Middle frontal gyrus (tissue), 1 donor: ENCODE measurements around the gene RCAN2.
A peak's percentile ranks its signal among the peaks of the same experiment; 100 is the strongest.
"Not testable (repeated sequence)": the region's sequence is repeated elsewhere in the genome, so short reads cannot be mapped to it uniquely, and the experiment has no call there.

ENCODE experiments used
- DNase-seq: peaks from one replicate; pipeline ENCODE4 v3.0.0-alpha.2; 2015; ENCODE audit warnings: low spot score; ENCODE audit errors: extremely low spot score

RCAN2 gene

DNA sequence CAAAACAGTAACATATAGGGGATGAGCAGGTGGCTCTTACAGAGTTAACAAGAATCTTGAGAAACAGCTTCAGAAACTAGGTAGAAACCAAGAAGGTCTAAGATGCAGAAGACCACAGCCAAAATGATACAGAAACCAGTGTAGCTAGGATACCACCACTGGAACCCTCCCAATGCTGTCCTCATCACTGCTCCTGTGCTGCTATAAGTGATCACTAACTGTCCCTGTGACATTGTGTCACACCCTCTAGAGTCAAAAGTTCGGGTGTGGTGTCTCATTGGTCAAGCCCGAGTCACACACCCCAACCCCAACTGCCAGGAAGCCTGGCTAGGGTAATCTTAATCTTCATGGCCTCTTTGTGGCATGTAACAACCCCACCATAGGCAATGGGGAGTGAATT is 153.1 kb downstream of the RCAN2 start:
- DNase-seq, result no peak

DNA sequence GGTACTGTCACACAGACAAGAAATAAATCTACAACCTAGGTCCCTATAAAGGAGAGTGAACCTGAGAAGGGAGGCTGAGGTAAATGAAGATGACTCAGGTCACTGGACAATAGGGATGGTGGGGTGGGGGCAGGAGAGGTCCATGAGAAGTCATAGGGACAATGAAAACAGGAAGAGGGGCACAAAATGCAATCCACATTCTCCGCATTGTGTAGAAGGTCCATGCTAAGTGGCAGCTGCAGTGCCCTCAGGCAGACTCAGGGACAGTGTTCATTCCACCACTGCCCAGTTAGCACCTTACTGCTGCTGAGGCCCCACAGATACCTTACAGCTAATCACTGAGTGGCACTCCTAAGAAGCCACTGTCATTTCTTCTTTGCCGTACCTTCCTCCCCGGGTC is 156.8 kb downstream of the RCAN2 start:
- no peak for DNase-seq

DNA sequence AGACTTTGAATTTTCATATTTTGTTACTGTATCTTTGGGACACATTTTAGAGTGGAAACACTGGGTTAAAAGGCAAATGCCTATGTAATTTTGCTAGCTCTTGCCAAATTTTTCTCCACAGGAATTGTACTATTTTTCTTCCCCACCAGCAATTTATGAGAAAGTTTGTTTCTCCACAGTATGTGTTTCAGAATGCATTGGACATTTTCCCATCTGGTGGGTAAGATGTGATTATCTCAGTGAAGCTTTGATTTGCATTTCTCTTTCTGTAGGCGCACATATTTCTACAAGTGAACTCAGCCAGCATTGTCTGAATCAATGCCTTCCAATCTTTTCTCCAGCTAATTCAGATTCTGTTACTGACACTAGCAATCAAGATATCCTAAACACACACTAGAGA is 157.8 kb downstream of the RCAN2 start:
- DNase-seq, result no peak

DNA sequence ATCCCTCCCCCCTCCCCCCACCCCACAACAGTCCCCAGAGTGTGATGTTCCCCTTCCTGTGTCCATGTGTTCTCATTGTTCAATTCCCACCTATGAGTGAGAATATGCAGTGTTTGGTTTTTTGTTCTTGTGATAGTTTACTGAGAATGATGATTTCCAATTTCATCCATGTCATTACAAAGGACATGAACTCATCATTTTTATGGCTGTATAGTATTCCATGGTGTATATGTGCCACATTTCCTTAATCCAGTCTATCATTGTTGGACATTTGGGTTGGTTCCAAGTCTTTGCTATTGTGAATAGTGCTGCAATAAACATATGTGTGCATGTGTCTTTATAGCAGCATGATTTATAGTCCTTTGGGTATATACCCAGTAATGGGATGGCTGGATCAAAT is 158.8 kb downstream of the RCAN2 start:
- not testable (repeated sequence) for DNase-seq

DNA sequence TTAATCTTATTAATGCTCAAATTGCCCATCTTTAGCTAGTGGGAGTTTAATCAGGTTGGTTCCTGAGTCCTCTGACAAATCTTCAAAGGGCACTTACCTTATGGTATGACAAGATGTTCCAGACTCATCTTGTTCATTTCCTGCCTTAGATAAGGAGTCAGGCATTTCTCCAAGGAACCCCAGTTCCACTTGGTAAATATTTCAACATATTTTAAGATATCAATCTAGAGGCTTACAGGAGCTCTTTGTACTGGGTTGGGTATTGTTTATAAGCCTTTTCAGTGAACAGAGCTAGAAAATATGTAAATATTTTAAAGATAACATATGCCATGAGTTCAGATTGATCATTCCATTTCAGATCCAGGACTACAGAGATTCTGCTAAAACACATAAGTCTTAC is 159.8 kb downstream of the RCAN2 start:
- DNase-seq, result no peak

DNA sequence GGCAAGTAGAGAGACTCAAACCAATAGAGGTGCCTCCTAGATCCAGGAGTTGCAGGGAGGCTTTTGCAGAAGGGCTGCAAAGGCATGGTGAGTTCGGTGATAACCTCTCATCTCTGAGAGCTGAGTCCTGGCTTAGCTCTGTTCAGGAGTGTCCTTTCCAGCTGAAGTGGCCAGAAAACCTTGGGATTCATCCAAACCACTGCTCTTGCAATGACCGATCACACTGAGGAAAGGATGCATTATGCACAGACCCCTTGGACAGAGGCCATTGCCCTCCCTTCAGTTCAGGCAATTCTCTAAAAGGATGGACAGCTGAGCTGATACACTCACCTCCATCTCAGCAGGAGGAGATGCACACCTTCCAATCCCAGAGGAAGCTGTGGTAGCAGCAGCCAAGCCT is 161.7 kb downstream of the RCAN2 start:
- DNase-seq, result no peak

DNA sequence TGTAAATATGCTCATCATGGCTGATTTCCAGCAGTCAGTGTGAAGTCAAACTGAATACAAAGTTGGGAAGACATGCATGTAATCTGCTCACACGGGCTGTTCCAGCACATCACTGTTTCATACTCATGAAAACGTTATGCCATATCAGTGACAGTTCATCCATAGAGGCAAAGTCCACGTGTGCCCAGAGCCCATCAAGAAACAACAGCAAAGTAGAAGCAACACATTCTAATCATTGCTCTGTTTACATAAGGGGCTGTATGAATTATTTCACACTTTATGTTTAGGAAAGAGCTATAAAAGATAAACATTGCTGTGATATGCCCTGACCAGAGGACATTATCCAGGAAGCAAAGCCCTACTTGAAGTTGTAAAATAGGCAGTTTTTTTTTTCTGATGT is 163.5 kb downstream of the RCAN2 start:
- no peak for DNase-seq

DNA sequence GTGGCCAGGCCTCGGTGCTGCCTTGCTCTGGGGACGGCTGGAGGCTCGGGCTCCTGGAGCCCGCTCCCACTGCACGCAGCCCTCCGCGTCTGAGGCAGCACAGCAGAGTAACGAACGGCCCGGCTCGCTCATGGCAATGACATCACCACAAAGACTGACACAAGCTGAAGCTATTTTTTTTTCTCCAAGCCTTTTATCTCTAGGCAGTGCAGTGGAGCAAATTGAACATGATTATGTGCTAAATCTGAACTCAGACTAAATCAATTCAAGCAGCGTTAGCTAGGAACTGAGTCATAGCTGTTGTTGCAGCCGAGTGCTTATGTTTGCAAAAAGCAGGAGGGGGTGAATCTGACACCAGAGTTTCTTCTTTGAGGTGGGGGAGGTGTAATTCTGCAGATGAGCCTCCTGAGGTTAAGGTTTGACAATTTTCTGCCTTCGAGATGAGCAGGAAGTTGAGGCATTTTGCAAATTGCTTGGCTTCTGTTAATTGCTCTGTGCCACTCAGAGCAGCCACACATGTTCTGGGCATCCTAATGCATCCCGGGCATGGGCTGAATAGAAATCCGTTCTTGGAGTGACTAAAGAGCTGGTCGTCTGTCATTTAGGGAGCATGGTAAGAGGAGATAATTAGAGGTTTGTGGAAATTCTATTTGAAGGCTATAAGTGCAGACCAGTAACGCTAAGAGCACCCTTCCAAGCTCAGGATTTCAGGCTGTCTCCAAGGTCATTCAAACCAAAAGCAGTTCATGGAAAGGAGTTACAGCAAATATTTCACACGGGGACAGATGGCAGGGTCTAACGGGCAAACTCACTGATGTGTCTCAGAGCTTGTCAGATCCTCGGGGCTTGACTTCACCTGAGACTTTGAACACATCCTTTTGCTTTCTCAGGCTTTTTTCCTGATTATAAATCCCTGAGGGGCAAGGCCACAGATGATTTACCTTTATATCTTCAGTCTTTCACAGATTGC is 165.4 kb downstream of the RCAN2 start:
- peak; percentile 60 for DNase-seq

DNA sequence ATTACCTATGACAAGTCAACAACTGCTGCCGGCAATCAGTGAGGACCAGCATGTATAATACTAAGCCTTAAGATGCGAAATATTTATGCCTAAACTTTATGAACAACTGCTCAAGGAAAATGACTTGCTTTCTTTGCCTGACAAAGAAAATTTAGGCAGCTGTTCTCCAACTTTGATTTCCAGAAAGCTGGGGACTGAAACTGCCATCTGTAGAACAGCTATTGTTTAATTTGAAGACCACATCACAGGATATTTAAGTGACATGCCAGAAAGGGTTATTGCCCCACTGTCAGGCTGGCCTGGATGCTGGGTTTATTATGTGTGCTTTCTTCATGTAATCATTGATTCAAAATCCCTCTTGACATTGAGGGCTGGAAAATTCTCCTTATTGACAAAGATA is 166.5 kb downstream of the RCAN2 start:
- no peak for DNase-seq

DNA sequence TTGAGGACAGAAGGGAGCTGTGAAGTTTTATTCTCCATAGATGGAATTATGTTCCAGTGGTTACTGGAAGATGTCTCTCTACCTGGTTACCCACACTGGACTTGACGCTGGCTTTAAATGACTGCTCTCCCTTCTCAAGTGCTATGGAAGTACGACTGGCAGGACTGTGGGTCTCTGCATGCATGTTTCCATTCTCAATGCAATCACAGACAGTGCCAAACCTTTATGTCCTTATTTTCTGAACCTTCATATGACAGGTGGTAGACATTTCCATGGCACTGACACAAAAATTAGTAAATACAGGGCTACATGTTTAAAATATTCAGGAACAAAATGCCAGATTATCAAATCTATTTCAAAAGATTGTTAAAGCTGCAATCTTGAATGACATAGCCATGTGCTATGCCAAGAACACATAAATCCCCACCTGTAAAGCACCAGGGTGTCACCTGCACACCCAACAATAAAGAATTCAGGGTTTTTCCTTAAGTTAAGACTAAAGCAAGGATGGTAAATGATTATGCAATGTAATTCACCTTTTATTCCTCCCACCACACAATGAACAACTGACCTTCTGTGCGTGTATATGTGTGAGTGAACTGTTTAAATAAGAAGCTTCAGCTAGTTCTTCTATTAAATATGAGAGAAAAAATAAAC is 167.2 kb downstream of the RCAN2 start:
- DNase-seq, result no peak

DNA sequence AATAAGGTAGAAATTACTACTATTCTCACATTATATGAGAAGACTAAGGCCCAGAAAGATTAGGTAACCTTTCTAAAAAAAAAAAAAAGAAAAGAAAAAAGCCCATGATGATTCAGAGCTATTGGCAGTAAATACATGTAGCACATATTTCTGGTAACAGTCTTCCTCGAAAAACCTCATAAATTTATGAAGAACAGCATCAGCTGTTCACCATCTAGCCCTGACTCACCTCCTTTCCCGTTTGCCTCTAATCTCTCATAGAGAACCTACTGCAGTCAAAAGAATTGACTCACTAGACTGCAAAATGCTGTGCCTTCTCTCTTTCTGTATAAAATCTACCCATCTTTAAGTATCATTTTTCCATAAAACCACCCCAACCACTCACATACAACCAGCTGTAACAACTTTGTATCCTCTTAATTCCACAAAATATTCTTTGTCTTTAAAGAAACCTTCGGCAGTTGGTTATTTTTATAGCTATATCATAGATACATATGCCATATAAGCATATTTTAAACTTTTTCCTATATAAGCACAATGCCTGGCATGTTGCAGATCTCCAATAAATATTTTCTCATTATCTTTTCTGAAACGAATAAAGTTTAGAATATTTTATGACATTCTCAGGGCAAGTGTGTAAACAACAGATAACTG is 167.8 kb downstream of the RCAN2 start:
- DNase-seq, result no peak

DNA sequence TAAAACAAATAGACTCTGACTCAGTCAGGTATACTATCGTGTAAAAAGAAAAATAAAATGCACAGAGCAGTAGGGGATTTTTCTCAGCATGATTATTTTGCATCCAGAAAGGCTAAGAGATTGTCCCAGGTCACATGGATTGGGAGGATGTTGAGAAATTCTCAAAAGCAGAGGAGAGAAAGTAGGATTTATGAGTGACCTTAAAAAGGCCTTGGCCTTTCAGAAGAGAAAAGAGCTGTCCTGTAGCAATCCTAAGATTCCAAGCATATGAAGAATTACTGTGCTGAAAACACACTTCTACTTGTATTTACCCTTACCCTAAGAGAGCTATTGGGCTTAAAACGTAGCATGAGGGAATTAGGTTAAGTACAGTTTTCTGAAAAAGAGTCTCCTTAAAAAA is 170.7 kb downstream of the RCAN2 start:
- no peak for DNase-seq

DNA sequence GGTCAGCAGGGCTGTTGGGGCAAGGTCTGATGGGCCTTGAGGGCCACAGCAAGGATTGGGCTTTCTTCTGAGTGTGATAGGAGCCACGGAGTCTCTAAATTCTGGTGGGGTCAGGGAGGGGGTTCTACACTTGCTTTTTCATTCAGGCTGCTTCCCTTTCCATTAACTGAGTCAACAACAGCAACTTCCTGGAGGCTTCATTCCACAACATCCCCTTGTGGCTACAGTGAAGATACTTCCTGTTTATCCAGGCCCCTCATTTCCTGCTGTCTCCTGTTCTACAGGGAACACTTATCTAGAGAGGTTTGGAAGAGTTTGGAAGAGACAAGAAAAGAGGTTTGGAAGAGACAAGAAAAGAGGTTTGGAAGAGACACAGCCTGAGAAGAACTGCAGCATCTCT is 175.7 kb downstream of the RCAN2 start:
- no peak for DNase-seq

DNA sequence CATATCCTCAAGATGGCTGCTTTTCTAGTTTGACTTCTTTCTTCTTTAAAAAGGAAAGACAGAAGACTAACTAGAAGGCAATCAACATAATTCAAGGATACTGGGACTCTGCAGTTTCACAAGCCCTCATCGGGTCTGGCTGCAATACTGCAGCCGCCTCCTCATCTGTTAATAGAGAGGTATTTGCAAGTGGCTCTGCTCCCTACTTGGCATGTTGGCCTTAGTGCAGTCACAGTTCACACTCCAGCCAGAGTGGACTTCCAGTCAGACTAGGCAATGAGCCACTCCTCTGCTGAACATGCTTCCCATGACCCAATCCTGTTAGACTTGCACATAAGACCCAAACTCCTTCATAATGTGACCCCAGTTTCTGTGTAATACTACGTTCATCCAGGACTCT is 178.6 kb downstream of the RCAN2 start:
- DNase-seq, result no peak

DNA sequence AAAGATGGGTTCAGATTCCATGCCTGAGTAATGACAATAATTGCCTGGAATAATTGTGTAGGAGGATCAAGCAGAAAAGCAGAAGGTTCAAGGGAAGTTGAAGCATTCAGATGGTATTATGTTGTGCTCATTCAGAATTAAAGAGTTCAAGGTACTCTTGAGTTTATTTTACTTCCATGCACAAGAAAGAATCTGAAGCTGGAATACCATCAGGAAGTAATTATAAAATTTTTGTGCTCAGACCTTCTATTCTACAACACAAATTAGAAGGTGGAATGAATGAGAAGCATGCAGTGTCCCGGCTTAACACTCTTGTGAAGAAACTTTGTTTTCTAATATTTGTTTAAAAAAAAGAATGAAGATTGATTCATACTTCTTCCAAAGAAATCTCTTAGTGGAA is 181.1 kb downstream of the RCAN2 start:
- no peak for DNase-seq

DNA sequence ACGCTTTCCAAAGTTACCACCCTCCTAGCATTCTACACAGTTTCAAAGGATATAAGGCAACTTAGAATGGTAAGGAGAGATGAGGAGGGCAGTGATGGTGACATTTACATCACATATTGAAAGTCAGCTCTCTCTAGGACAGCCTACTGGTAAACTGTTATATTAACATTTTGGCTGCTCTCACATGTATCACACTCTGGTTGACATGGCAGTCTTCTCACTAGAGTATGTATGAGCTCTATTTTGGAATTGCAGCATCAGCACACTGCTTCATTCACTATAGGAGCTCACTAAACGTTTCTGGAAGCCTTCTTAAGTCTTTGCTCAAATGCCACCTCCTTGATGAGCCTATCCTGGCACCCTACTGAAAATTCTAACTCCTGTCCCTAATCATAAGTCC is 184.8 kb downstream of the RCAN2 start:
- DNase-seq, result no peak

DNA sequence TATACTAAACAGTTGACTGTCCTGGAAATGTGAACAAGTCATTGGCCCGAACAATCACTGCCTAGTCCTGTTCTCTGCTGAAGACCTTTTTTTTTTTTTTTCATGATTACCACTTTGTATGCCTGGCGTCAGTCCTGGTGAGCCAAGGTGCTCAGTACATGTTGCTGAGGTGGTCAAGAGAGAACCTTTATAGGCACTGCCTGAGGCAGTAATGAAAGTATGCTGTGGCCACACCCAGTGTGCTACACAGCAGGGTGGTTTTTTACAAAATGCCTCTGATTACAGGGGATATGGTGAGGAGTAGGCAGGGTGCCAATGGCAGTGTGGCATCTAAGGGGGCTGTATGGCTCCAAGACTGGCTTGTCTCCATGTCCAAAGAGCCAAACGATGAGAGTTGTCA is 185.4 kb downstream of the RCAN2 start:
- no peak for DNase-seq

DNA sequence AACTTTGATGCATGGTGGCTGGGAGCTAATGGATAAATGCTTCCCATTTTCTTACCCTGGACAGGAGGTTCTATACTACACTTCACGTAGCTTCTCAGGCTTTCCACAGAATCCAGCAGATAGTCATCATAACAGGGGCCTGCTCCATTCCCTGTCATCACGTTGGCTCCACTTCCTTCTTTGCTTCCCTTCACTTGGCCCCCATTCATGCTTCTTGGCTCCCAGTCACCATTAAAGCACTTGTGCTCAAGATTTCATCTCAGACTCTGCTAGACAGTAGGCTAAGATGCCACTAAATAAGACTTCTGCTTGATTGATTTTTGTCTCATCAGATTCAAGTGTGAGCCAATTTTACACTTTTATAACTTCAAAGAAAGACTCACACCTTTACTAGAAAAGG is 186.0 kb downstream of the RCAN2 start:
- no peak for DNase-seq

DNA sequence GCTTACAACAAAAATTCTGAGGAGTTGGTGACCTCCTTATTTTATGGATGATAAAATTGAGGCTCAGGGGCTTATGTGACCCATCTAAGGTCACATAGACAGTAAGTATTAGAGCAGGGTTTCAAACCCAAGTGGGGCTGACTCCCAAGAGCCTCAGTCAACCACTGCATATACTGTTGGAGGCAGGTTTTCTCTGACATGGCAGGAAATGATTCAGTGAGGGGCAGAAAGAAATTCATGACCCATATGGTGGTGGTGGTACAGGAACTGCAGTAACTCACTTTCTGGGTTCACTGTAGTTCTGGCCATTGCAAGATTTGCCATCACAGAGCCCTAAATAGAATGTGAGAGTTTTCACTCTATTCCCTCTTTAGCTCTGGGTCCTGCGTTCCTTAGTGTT is 188.4 kb downstream of the RCAN2 start:
- no peak for DNase-seq

DNA sequence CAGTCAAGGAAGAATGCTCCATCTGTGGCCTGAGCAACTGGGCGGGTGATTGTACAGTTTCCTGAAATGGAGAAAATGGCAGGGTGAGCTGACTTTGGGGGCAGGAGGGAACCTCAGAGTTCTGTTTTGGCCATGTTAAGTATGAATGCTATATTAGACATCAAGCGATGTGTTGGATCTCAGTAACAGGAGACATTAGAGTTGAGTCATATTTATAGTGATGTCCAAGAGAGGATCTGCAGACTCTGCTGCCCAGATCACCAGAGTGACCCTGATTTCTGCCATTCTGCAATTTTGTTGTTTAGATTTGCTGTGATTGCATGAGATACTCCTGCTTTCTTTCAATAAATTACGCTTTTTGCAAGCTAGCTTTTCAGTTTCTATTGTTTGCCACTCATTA is 189.1 kb downstream of the RCAN2 start:
- no peak for DNase-seq

DNA sequence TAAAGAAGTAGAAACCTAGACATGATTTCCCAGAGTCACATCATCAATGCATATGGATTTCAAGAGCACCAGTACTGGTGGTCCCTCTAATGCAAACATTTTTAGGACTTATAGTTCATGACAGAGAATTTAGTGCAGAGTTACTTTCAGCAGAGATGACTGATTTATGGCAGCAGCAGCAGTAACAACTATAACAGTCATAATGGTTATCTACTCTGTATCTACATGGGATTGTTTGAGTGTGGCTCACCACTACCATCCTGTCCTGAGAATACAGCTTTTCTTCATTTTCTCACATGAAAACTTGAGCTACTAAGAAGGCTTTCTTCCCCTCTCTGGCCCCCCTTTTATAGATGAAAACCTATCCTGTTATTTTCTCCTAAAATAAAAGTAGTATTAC is 192.0 kb downstream of the RCAN2 start:
- no peak for DNase-seq

DNA sequence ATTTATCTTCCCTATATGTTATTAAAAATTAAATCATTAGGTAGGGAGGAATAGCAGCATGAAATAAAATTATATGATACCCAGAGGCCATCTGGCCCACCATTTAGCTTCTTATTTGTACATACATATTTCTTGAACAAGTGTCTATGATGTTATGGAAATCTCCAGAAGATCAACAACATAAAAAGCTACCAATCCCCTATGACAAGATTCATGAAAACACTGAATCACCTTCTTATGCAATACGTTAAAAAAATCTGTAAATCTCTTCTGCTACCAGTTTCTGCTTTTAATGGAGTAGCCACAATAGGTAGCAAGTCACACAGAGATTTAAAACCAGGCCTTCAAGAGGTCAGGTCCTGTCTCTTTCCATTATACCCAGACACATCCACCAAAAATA is 194.7 kb downstream of the RCAN2 start:
- DNase-seq, result no peak
